ENCODE data around the gene ARMC3.

The ARMC3 gene

GRCh38 chr10:23046027-23046426, 118.2 kb downstream of the ARMC3 start:
- Histone ChIP-seq H3K27me3 (ENCODE audit: control insufficient read depth, low read length) (peaks cover 9% of the 10 kb centered on the region; the same call in 1 of the 2 replicates), H3K9me2 (replicated peaks; ENCODE audit: control insufficient read depth, low read length) (no peaks in the 10 kb centered on the region), H3K4me1 (ENCODE audit: control insufficient read depth, low read length) (no peaks in the 10 kb centered on the region), H3F3A (ENCODE audit: control insufficient read depth, insufficient read depth) (no peaks in the 10 kb centered on the region), H3K4me2 (ENCODE audit: low read length) (no peak overlapping the region), H3K9me3 (ENCODE audit: control insufficient read depth, insufficient read depth, low read length) (no peaks in the 10 kb centered on the region), H3K4me3 (ENCODE audit: low read length) (no peak overlapping the region), H4K20me1 (ENCODE audit: control insufficient read depth, insufficient read depth, low read depth, low read length) (no peaks in the 10 kb centered on the region), H3K79me2 (ENCODE audit: control insufficient read depth, low read length) (no peaks in the 10 kb centered on the region), H3K27ac (ENCODE audit: low read depth, low read length) (no peak overlapping the region), H3K36me3 (ENCODE audit: control insufficient read depth, low read length) (no peaks in the 10 kb centered on the region)
- TF ChIP-seq CTCF (IDR thresholded peaks at IDR 0.05; ENCODE audit: low read depth, low read length, poor library complexity, severe bottlenecking) (no peak), EZH2phosphoT487 (IDR thresholded peaks at IDR 0.05; ENCODE audit: borderline replicate concordance, low read length) (no peak)

GRCh38 chr10:23047201-23048050, 119.6 kb downstream of the ARMC3 start:
- Histone ChIP-seq H3K9me3 (ENCODE audit: control insufficient read depth, insufficient read depth, low read length) (no peaks in the 10 kb centered on the region), H3K4me2 (ENCODE audit: low read length) (no peak overlapping the region), H3F3A (ENCODE audit: control insufficient read depth, insufficient read depth) (no peaks in the 10 kb centered on the region), H3K79me2 (ENCODE audit: control insufficient read depth, low read length) (no peaks in the 10 kb centered on the region), H4K20me1 (ENCODE audit: control insufficient read depth, insufficient read depth, low read depth, low read length) (no peaks in the 10 kb centered on the region), H3K36me3 (ENCODE audit: control insufficient read depth, low read length) (no peaks in the 10 kb centered on the region), H3K4me1 (ENCODE audit: control insufficient read depth, low read length) (no peaks in the 10 kb centered on the region), H3K4me3 (ENCODE audit: low read length) (no peak overlapping the region), H3K9me2 (replicated peaks; ENCODE audit: control insufficient read depth, low read length) (no peaks in the 10 kb centered on the region), H3K27ac (ENCODE audit: low read depth, low read length) (no peak overlapping the region), H3K27me3 (ENCODE audit: control insufficient read depth, low read length) (peaks cover 10% of the 10 kb centered on the region; the same call in 1 of the 2 replicates)
- TF ChIP-seq EZH2phosphoT487 (IDR thresholded peaks at IDR 0.05; ENCODE audit: borderline replicate concordance, low read length) (no peak), CTCF (IDR thresholded peaks at IDR 0.05; ENCODE audit: low read depth, low read length, poor library complexity, severe bottlenecking) (no peak)

- no peak for TF ChIP-seq EZH2phosphoT487 (IDR thresholded peaks at IDR 0.05; ENCODE audit: borderline replicate concordance, low read length)
- no peak for TF ChIP-seq CTCF (IDR thresholded peaks at IDR 0.05; ENCODE audit: low read depth, low read length, poor library complexity, severe bottlenecking)
- no peaks in the 10 kb centered on the region for H4K20me1 ChIP-seq (ENCODE audit: control insufficient read depth, insufficient read depth, low read depth, low read length)
- H3K9me2 ChIP-seq (replicated peaks; ENCODE audit: control insufficient read depth, low read length), result no peaks in the 10 kb centered on the region
- H3K27me3 ChIP-seq (ENCODE audit: control insufficient read depth, low read length), result peaks cover 7% of the 10 kb centered on the region; the same call in 1 of the 2 replicates
- H3K4me2 ChIP-seq (ENCODE audit: low read length), result no peak overlapping the region
- no peaks in the 10 kb centered on the region for H3F3A ChIP-seq (ENCODE audit: control insufficient read depth, insufficient read depth)
- no peaks in the 10 kb centered on the region for H3K4me1 ChIP-seq (ENCODE audit: control insufficient read depth, low read length)
- no peak overlapping the region for H3K27ac ChIP-seq (ENCODE audit: low read depth, low read length)
- no peak overlapping the region for H3K4me3 ChIP-seq (ENCODE audit: low read length)
- no peaks in the 10 kb centered on the region for H3K36me3 ChIP-seq (ENCODE audit: control insufficient read depth, low read length)
- H3K9me3 ChIP-seq (ENCODE audit: control insufficient read depth, insufficient read depth, low read length), result no peaks in the 10 kb centered on the region
- no peaks in the 10 kb centered on the region for H3K79me2 ChIP-seq (ENCODE audit: control insufficient read depth, low read length)
These were observed 120.3 kb downstream of the ARMC3 start for GRCh38 chr10:23048191-23048590.

Measured in DOHH2 (cell line).